HG03025 (cell line): ENCODE results near the gene CCSER1.

ENCODE experiments used
- ATAC-seq: cut with Tn5 transposase; IDR thresholded peaks from one replicate; pipeline ENCODE4 v1.9.1; 2021; ENCODE audit warnings: mild to moderate bottlenecking, moderate library complexity; ENCODE audit not compliant: unreplicated experiment, low FRiP score

CCSER1 gene

GRCh38 chr4:90127706-90128345, 632 bp downstream of the CCSER1 start:
- peak; percentile 15 for ATAC-seq

GRCh38 chr4:90128961-90129495, 1.8 kb downstream of the CCSER1 start:
- ATAC-seq = no peak

- ATAC-seq = no peak
Observed at GRCh38 chr4:90130076-90130475, 2.9 kb downstream of the CCSER1 start.

- no peak for ATAC-seq
Observed at GRCh38 chr4:90137555-90137954, 10.4 kb downstream of the CCSER1 start.

- no peak for ATAC-seq
Observed at GRCh38 chr4:90142081-90142480, 14.9 kb downstream of the CCSER1 start.

GRCh38 chr4:90145319-90145718, 18.1 kb downstream of the CCSER1 start:
- no peak for ATAC-seq

GRCh38 chr4:90146306-90146705, 19.1 kb downstream of the CCSER1 start:
- no peak for ATAC-seq

GRCh38 chr4:90148574-90149148, 21.5 kb downstream of the CCSER1 start:
- no peak for ATAC-seq

GRCh38 chr4:90152024-90152423, 24.8 kb downstream of the CCSER1 start:
- ATAC-seq = no peak

- ATAC-seq = no peak
Observed at GRCh38 chr4:90159193-90159592, 32.0 kb downstream of the CCSER1 start.

GRCh38 chr4:90160044-90160443, 32.9 kb downstream of the CCSER1 start:
- no peak for ATAC-seq

GRCh38 chr4:90162566-90162965, 35.4 kb downstream of the CCSER1 start:
- ATAC-seq = no peak

GRCh38 chr4:90163872-90164271, 36.7 kb downstream of the CCSER1 start:
- ATAC-seq = no peak

- no peak for ATAC-seq
Observed at GRCh38 chr4:90165883-90166282, 38.7 kb downstream of the CCSER1 start.

GRCh38 chr4:90171491-90171890, 44.3 kb downstream of the CCSER1 start:
- ATAC-seq = no peak

- no peak for ATAC-seq
Observed at GRCh38 chr4:90174621-90175023, 47.4 kb downstream of the CCSER1 start.

- no peak for ATAC-seq
Observed at GRCh38 chr4:90181644-90182043, 54.5 kb downstream of the CCSER1 start.

- ATAC-seq = no peak
Observed at GRCh38 chr4:90183254-90183653, 56.1 kb downstream of the CCSER1 start.

- no peak for ATAC-seq
Observed at GRCh38 chr4:90184560-90184959, 57.4 kb downstream of the CCSER1 start.

- no peak for ATAC-seq
Observed at GRCh38 chr4:90185416-90185815, 58.2 kb downstream of the CCSER1 start.

- ATAC-seq = no peak
Observed at GRCh38 chr4:90186229-90186628, 59.0 kb downstream of the CCSER1 start.

GRCh38 chr4:90187148-90187884, 60.1 kb downstream of the CCSER1 start:
- ATAC-seq = no peak
